Stimulated activated CD4-positive, alpha-beta T cell treated with anti-CD3 and anti-CD28 coated beads, Interleukin-12 subunit alpha, Interleukin-12 subunit beta, amount 100 ng/mL, for 4 hours (primary cell): ENCODE measurements around the gene JDP2.

ENCODE experiments used
- DNase-seq: peaks from one replicate; pipeline ENCODE4 v3.0.0-alpha.2; 2020

Gene JDP2

GRCh38 chr14:75438486-75439080, 10.8 kb downstream of the JDP2 start:
- no peak for DNase-seq

GRCh38 chr14:75439989-75440388, 12.2 kb downstream of the JDP2 start:
- DNase-seq: no peak

- no peak for DNase-seq
Observed at GRCh38 chr14:75440733-75441477, 13.1 kb downstream of the JDP2 start.

DNA sequence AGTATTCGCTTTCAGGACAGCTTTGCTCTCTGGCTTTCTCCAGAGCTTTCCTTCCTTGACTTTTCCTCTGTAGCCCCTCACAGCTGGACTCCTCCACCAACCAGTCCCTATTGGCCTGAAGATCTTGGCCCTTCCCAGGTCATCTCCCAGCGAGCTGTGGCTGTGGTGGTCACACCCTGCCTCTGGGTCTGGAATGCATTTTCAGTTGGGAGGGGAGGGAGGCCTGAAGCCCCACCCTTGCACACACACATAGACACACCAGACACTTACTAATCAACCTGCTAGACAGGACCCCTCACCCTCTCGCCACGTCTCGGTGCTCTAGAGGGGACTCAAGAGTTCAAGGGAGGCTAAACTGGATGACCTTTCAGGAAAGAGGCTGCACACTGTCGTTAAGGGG, 13.9 kb downstream of the JDP2 start:
- no peak for DNase-seq

DNA sequence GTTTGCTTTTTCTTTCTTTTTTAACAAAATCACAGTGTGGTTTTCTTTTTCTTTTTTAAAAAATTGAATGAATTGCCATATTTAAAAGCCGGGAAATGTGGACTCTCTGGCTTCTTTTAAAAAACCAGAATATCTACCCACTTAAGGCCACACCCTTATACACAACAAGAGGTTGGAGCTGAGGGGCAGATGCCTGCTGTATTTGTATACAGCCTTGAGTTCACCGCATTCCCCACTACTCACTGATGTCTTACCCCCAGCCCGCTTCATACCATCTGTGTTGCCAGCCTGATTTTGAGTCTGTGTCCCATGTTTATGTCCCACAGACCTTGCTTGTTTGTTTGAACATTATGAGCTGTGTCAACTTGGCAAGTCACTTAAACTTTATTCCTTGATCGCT, 14.3 kb downstream of the JDP2 start:
- DNase-seq: no peak

DNA sequence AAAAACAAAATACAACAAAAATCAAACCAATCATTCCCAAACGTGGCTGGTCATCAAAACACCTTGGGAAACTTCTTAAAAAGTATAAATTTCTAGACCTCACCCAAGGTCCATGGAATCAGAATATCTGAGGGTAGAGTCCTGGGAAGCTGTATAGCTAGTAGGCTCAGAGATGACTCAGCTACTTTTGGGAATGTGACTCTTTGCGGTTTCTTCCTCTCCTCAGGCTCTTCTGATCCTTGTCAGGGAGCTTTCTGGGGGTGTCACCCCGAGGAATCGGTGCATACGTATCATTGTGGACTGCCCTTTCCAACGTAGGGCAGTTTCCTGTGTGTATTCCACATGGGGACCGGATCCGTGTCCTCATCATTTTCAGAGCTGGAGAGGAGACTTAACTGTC, 14.8 kb downstream of the JDP2 start:
- no peak for DNase-seq

- DNase-seq: no peak
Observed at GRCh38 chr14:75443203-75443969, 15.6 kb downstream of the JDP2 start.

GRCh38 chr14:75445236-75445635, 17.4 kb downstream of the JDP2 start:
- no peak for DNase-seq

- no peak for DNase-seq
Observed at GRCh38 chr14:75445963-75446362, 18.1 kb downstream of the JDP2 start.

GRCh38 chr14:75446447-75446846, 18.6 kb downstream of the JDP2 start:
- DNase-seq: no peak

GRCh38 chr14:75448209-75448608, 20.4 kb downstream of the JDP2 start:
- no peak for DNase-seq

DNA sequence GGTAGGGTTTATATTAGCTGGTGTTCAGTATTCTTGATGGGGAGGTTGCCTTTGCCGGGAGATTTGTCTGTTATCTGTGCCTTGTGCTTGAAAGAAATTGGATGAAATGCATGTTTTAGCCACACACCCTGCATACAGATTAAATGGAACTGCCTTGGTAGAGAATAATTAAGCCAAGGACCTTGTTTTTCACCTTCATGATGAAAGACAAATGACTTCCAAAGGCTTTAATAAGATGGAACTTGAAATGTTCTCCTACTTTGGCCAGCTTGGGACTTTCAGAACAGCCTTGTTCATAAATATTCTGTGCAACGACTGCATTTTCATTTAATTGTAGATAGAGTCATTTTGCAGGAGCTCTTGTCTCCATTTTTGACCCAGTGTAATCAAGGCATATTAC, 21.2 kb downstream of the JDP2 start:
- no peak for DNase-seq

- no peak for DNase-seq
Observed at GRCh38 chr14:75449696-75450095, 21.9 kb downstream of the JDP2 start.

- DNase-seq: no peak
Observed at GRCh38 chr14:75450381-75451276, 22.8 kb downstream of the JDP2 start.

GRCh38 chr14:75452324-75452723, 24.5 kb downstream of the JDP2 start:
- DNase-seq: no peak

DNA sequence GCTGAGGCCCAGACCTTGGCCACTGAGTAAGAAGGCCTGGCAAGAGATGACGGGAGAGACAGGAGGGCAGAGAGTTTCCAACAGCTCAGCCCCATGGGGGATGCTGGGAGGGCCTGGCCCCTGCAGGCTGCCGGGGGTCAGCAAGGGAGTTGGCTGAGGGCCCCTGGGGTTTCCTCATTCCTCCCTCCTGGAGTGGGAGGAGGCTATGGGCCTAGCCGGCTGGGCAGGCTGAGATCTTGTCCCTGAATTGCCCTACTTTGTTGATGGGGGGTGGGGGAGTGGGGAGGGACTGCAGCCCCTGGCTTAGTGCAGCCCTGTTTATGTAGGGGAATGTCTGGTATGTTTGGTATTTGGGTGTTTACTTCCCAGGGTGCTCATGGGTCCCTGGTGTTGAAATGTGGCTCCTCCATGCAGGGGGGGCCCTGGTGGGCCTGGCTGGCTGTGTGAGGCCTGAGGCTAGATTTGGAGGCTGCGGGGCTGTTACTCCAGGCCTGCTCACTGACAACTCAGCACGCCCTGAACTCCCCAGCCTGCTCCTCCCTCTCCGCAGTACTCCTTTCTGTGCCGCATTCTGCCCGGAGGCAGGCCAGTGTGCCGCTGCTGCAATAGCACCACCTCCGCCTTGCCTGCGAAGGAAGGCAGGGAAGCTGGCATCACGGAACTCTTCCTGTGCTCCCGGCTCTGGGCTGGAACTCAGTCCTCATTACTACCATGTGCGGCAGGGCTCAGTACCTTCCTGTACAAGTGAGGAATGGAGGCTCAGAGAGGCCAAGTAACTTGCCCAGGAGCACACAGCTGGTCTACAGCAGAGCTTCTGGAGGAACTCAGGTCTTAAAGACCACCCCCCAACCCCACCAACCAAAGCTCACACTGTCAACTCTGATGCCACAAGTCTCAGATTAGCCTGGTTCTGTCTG, 25.3 kb downstream of the JDP2 start:
- DNase-seq: no peak

DNA sequence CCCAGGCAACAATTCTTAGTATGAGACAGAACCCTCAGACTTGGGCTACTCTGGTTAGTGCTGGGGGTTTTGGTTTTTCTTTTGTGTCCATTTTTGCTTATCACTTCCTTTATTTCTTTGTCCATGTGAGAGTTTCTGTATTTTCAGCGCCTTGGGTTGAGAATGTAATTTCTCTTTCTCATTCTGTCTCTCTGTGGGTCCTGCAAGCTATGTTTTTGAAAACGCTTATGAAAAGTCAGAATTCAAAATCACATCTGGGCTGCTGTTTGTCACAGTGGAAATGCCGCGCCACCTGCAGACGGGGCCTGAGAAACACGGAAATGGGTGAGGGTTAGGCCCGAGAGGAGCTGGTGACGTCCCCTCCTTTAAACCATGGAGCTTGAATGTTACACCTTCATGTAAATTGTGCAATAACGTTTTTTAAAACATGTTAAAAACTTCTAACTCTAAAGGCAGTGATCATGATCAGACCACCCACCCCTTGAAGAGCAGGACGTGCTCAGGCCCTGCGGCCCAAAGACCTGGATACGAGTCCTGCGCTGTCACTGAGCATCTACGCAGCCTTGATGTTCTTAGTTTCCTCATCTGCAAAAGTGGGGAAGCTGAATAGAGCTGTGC, 26.1 kb downstream of the JDP2 start:
- peak; percentile 16 for DNase-seq

GRCh38 chr14:75454963-75455546, 27.2 kb downstream of the JDP2 start:
- no peak for DNase-seq

DNA sequence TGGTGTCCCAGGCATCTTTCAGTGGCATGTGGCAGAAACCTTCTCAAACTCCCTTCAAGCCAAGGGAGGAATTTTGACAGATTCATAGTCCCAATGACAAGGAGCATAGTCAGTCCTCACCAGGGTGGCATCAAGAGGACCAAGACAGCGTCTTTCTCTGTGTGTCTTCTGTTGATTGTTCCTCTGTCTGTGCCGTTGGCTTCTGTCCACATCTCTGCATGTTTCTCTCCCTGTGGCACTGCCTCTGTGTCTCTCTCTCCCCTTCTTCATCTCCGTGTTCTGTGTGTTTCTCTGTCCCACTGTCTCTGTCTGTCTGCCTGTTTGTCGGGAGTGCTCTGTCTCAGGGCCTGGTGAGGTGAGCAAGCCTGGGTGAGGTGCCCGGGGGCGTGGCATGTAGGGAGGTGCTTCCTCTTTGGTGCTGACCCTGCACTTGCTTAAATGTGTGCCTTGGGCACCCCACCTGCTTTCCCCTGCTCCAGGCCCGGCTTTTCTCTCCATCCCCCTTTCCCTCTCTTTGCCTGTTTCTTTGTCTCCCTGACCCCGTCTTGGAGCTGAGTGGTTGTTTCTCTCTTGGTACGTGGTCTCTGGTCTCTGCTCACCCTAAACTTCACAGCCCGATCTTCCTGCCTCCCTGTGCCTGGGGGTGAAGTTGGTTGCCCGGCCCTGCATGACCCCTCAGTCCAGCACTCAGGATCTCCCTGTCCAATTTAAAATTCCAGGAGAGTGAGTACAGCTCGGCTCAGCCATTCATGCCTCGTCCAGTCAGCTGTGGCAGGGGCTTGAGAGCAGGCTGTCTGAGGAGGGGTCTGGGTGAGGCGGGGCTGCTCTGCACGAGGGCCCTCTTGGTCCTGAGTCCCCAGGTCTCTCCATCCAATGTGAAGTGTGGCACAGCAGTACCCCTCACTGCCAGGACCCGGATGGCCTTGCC, 28.5 kb downstream of the JDP2 start:
- no peak for DNase-seq

- no peak for DNase-seq
Observed at GRCh38 chr14:75456997-75457335, 29.1 kb downstream of the JDP2 start.
